Mucosa of stomach (tissue), 1 donor: ENCODE results near the gene EHD1.

Experiments used
- H3K27me3 ChIP-seq: one replicate; pipeline ENCODE4 v1.7.0; 2013; ENCODE audit warnings: mild to moderate bottlenecking, low read length; ENCODE audit not compliant: control insufficient read depth, insufficient read depth
- H3K36me3 ChIP-seq: one replicate; pipeline ENCODE4 v1.7.0; 2013; ENCODE audit warnings: low read length; ENCODE audit not compliant: control insufficient read depth, insufficient read depth
- H3K4me1 ChIP-seq: one replicate; pipeline ENCODE4 v1.7.0; 2013; ENCODE audit warnings: mild to moderate bottlenecking, low read length; ENCODE audit not compliant: control insufficient read depth, insufficient read depth
- H3K4me3 ChIP-seq: one replicate; pipeline ENCODE4 v1.7.0; 2013; ENCODE audit warnings: low read length
- H3K9ac ChIP-seq: one replicate; pipeline ENCODE4 v1.7.0; 2013; ENCODE audit warnings: mild to moderate bottlenecking, low read length, moderate library complexity
- H3K9me3 ChIP-seq: one replicate; pipeline ENCODE4 v1.7.0; 2013; ENCODE audit warnings: mild to moderate bottlenecking, low read length, moderate library complexity; ENCODE audit not compliant: control insufficient read depth
- donor health status: Pancreatic carcinoma.

Gene EHD1

DNA sequence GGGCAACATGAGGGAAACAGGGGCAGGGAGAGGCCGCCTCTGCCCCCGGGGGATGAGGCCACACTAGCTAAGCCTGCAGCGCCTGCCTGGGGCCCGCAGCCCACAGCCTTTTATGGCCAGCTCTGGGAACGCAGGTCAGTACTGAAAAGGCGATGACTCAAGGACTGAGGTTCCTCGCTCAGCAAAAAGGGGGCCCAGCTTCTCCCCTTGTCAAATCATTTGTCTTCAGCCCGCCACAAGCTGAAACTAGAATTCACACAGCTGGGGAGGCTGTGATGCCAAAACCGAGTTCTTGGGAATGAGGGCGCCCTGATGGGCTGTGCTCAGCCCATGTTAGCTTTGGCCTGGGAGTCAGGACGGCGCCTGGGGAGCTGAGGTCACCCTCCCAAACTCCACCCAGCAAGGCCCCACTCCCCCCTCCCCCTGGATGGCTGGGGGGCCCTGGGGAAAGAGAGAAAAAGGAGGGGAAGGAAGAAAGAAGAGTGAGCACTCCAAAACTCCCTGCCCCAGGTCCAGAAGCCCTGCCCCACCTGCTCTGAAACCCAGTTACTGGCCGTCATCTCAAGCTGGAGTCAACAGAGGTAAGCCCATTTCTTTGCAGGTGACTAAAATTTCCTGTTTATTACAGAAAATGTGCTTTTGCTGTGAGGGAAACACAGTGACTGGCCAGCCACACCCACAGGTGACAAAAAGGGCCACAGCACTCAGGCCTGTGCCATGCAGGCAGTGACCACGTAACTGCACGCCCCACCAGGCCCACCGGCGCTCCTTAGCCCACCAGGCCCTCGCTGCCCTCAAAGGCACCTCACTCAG lies 13.7 kb downstream of the EHD1 start:
- Histone ChIP-seq H3K9me3 (no peaks in the 10 kb centered on the region), H3K4me3 (no peak overlapping the region), H3K4me1 (peaks cover 50% of the 10 kb centered on the region), H3K27me3 (no peaks in the 10 kb centered on the region), H3K9ac (peak overlapping the region; percentile 45), H3K36me3 (peaks cover 2% of the 10 kb centered on the region)

DNA sequence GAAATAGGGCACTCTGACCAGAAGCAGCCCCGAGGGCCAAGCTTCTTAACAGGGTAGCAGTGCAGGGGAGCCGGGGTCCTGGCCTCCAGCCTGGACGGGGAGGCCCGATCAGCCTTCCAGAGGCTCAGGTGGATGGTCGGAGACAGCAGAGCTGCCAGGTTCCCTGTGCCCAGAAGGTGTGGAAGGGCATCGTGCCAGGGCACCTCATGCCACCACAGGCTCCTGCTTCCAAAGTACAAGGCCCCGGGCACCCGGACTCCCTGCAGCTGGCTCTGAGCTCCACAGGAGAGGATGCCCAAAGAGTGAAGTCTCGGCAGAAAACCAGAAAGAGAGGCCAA lies 14.3 kb downstream of the EHD1 start:
- Histone ChIP-seq H3K9me3 (no peaks in the 10 kb centered on the region), H3K27me3 (no peaks in the 10 kb centered on the region), H3K4me3 (no peak overlapping the region), H3K4me1 (peaks cover 49% of the 10 kb centered on the region), H3K9ac (peak overlapping the region; percentile 45), H3K36me3 (peaks cover 5% of the 10 kb centered on the region)

DNA sequence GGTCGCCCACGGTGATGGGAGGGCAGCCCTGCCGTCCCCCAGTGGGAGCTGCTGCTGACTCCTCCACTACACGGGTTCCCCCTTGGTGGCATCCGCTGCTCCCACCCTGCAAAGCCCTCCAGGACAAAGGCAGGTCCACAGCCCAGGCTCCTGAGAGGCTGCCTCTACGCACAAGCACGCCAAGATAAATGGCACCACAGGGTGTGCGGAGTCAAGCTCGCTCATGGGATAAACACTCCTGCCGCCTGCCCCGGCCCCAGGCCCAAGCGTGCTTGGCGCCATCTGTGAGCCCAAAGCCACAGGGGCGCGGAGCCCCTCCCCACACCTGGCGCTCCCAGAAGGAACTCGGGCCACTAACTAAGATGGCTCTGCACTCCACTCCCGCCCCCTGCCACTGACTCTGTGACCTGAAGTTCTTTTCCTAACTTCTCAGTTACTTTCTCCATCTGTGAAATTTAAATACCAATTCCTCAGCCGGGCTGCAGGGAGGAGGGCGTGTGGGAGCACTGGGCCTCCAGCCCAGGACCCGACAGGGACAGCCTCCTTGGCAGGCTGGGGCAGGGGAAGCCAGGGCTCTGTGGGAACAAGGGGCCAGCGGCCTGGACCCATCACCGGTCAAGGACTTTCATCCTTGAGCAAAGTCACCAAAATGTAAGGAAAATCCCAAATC lies 14.9 kb downstream of the EHD1 start:
- Histone ChIP-seq H3K9ac (peak overlapping the region; percentile 45), H3K4me3 (no peak overlapping the region), H3K9me3 (no peaks in the 10 kb centered on the region)

DNA sequence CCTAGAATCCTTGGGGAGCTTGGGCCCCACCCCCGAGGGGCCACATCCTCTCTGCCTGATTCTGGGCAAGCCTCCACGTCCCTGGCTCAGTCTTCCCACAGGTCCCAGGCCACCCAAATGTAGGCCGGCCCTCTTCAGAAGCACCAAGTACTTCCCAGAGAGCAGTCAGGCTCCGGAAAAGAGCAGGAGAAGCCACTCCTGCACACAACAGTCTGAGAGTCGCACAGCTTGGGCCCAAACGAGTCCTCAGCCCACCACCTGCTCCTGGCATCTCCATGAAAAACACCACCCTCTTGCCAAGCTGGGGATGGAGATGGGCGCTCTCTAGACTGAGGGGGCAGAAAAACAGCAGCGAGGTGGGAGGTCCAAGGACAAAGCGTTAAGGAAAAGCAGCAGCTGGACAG lies 15.4 kb downstream of the EHD1 start:
- Histone ChIP-seq H3K36me3 (peaks cover 5% of the 10 kb centered on the region), H3K4me3 (no peak overlapping the region), H3K9me3 (no peaks in the 10 kb centered on the region), H3K27me3 (no peaks in the 10 kb centered on the region), H3K4me1 (peaks cover 50% of the 10 kb centered on the region), H3K9ac (peak overlapping the region; percentile 32)

More for the DNA sequence above, 14.9 kb downstream of the EHD1 start:
- Histone ChIP-seq H3K4me1 (peaks cover 49% of the 10 kb centered on the region), H3K27me3 (no peaks in the 10 kb centered on the region), H3K36me3 (peaks cover 5% of the 10 kb centered on the region)

DNA sequence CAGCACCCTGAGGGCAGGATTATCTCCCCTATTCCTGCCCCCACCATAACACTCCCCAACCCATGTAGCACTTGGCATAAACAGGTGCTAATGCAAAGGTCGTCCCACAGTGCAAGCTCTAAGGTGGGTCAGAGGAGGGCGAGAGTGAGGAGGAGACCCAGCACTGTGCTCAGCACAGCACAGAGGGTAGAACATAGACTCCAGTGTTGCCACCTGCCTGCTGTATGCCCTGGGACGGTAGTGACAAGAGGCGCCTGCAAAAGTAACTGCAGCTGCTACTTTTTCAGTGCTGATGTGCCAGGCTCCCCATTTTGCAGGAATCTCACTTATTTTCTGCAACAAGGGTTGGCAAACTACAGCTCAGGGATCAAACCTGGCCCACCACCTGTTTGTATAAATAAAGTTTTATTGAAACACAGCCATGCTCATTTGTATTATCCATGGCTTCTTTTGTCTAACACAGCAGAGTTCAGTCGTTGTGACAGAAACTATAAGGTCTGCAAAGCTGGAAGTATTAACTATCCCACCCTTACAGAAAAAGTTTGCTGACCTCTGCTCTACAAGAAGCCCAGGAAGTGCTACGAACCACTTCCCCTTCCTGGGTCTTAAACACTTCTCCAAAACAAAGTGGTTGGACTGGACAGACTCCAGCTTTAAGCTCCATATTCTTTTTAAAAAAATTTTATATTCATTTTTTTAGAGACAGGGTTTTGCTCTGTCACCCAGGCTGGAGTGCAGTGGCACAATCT lies 17.0 kb downstream of the EHD1 start:
- no peak overlapping the region for H3K9ac ChIP-seq
- H3K4me3 ChIP-seq: no peak overlapping the region
- H3K4me1 ChIP-seq: peaks cover 63% of the 10 kb centered on the region
- H3K27me3 ChIP-seq: no peaks in the 10 kb centered on the region
- peaks cover 5% of the 10 kb centered on the region for H3K36me3 ChIP-seq
- H3K9me3 ChIP-seq: no peaks in the 10 kb centered on the region

DNA sequence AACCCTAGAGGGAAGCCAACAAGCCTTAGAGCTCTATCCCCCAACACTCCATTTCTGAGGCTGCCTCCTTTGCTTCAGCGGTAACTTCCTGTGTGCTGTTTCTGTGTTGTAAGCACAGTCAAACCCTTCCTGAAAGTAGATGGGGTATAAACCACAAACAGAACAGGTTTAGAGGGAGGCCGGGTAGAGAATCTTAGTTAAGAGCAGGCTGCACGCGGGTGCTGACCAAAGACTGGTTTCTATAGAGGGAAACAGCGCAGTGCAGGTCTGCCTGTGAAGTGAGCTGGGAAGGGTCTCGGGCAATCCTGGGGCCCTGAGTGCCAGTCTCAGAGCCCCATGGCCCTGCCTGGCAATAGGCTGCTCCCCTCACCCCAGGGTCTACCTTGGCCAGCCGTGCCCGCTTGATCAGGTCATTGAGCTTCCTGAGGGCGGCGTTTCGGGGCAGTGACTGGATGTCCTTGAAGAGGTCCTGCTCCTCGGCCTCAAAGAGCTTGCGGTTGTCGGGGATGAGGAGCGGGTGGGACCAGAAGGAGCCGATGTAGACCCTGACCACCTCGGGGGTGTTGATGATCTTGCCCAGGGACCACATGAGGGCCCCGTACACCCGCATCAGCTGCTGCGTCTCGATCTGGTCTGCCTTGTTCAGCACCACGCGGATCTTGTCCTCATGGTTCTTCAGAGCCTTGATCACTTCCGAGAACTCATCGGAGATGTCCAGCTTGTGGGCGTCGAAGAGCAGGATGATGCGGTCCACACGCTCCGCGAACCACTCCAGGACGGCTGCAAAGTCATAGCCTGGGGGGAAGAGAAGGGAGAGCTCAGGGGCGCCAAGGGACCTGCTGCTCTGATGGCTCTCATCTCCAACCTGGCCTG lies 18.6 kb downstream of the EHD1 start:
- no peak overlapping the region for H3K4me3 ChIP-seq
- peaks cover 66% of the 10 kb centered on the region for H3K4me1 ChIP-seq
- peaks cover 5% of the 10 kb centered on the region for H3K36me3 ChIP-seq
- no peak overlapping the region for H3K9ac ChIP-seq
- H3K9me3 ChIP-seq: no peaks in the 10 kb centered on the region
- H3K27me3 ChIP-seq: no peaks in the 10 kb centered on the region

DNA sequence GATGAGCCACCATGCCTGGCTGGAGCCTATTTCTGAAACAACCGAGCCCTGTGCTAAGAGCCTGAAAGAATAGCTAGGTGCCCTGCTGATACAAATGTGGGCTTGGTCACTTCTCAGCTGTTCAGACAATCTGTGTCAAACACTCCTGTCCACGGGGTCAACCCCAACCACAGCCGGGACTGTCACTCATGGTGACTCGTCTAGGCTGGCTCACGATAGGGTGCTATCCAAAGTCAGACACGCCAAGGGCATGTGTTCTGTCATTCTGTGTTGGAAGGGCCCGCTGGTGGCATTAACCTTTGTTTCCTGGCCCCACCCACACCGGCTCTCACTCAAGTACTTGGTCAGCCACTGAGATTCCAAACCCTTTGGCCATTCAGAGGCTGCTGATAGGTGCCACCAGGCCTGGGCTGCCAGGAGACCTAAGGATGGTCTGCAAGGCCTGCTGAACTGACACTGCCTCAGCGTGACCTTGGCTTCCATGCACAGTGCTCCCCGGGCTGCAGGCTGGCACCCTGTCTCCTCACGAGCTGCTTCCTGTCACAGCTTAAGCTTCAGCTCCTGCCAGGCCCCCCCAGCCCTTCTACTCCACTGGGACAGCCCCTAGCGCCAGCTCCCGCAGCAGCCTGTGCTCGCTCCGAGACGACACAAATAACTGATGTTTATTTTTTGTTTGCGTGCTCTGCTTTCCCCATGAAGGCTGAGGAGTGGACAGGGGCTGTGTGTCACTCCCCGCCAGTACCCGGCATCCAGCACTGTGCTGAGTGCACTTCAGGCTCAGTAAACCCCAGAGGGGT lies 19.8 kb downstream of the EHD1 start:
- Histone ChIP-seq H3K9me3 (no peaks in the 10 kb centered on the region), H3K9ac (no peak overlapping the region), H3K27me3 (no peaks in the 10 kb centered on the region), H3K4me3 (no peak overlapping the region), H3K36me3 (peaks cover 11% of the 10 kb centered on the region), H3K4me1 (peaks cover 66% of the 10 kb centered on the region)

DNA sequence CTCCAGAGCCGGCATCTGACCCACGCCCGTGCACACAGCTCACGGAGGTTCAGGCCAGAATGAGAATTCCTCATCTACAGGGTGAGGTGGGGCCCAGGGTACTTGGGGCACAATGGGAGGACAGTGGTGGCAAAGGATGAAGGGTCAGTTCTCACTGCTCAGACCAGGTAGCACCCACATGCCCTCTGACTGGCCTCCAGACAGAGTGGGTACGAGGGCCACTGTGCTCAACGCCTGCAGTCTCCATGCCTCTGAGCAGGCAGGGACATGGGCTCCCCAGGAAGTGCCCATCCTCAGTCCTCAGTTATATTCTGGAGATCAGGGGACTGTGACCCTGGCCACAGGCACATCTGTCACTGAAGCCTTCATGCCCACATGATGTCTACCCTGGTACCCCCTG lies 20.9 kb downstream of the EHD1 start:
- Histone ChIP-seq H3K9ac (no peak overlapping the region), H3K4me1 (peaks cover 68% of the 10 kb centered on the region), H3K27me3 (no peaks in the 10 kb centered on the region), H3K4me3 (no peak overlapping the region), H3K9me3 (no peaks in the 10 kb centered on the region), H3K36me3 (peaks cover 11% of the 10 kb centered on the region)

DNA sequence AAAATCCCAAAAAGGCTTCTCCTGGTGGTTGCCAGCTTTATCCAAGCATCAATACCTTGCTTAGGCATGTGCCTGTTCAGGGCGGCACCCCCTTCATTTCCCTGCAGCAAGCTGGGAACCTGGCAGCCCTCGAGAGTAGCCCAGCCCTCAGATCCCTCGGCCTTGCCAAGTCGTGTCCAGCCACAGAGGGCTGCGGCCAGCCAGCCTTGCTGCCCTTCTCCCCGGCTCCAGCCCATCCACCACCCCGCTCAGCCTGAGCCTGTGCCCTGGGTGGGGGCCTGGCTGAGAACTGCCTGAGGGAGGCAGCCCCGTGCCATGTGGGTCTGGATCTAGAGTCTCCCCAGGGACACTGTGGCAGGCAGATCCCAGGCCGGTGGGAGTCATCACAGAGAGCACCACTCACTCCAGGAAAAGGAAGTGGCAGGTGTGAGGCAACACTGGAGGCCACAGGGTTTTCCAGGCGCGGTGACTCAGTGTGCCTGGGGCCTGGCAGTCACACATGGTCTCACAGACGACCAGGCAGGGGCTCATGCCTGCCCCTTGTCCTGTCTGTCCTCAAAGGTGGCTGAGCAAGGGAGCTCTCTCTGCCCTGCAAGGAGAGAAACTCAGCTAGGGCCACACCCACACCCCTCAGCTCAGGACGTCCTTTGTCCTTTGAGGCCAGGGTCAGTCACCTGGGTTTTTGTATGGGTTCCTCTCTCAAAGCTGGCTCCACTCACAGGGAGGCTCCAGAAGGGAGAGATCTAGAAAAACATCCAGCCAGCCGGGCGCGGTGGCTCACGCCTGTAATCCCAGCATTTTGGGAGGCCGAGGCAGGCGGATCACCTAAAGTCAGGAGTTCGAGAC lies 21.8 kb downstream of the EHD1 start:
- Histone ChIP-seq H3K4me1 (peaks cover 77% of the 10 kb centered on the region), H3K9ac (peak overlapping the region; percentile 61), H3K9me3 (no peaks in the 10 kb centered on the region), H3K4me3 (no peak overlapping the region), H3K27me3 (no peaks in the 10 kb centered on the region), H3K36me3 (peaks cover 11% of the 10 kb centered on the region)

DNA sequence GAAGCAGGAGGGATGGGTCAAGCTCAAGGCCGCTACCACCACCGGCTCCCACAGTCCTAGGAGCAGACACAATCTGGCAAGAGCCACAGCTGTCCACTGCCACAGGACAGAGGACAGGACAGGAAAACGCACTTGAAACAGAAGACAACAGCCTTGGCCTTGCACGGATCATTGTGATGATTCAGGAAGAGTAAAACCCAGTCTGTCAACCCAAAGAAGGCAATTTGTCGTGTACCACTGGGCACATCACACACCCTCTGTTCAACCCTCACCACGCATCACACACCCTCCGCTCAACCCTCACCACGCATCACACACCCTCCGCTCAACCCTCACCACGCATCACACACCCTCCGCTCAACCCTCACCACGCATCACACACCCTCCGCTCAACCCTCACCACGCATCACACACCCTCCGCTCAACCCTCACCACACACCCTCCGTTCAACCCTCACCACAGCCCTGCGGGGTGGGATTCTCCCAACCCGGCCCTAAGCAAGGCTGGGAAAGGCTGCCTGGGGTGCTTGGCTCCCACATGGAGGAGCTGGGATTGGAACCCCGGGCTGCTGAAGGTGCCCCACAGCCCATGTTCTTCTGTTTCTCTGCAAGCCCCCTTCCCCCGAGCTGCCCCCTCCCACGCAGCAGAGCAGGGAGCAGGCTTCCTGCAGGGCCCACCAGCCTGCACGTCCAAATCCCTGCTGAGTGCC lies 22.7 kb downstream of the EHD1 start:
- Histone ChIP-seq H3K27me3 (no peaks in the 10 kb centered on the region), H3K4me3 (no peak overlapping the region), H3K9ac (peak overlapping the region; percentile 61), H3K4me1 (peaks cover 85% of the 10 kb centered on the region), H3K9me3 (no peaks in the 10 kb centered on the region), H3K36me3 (peaks cover 11% of the 10 kb centered on the region)
